GM19240 (cell line): Measurements from ENCODE around the gene DLGAP1.

ENCODE experiments used
- DNase-seq: peaks from one replicate; pipeline ENCODE4 v3.0.0; 2011; ENCODE audit warnings: low spot score; ENCODE audit not compliant: insufficient read length

The DLGAP1 gene

GRCh38 chr18:3827236-3827845 is 627.8 kb downstream of the DLGAP1 start:
- no peak for DNase-seq

- no peak for DNase-seq
Observed at GRCh38 chr18:3826021-3826420, 629.1 kb downstream of the DLGAP1 start.

GRCh38 chr18:3824101-3824500 is 631.0 kb downstream of the DLGAP1 start:
- no peak for DNase-seq

GRCh38 chr18:3823073-3823472 is 632.0 kb downstream of the DLGAP1 start:
- DNase-seq, result no peak

GRCh38 chr18:3821524-3821923 is 633.6 kb downstream of the DLGAP1 start:
- no peak for DNase-seq

- DNase-seq, result no peak
Observed at GRCh38 chr18:3819961-3820360, 635.1 kb downstream of the DLGAP1 start.

GRCh38 chr18:3816610-3817363 is 638.3 kb downstream of the DLGAP1 start:
- DNase-seq, result no peak

GRCh38 chr18:3815991-3816390 is 639.1 kb downstream of the DLGAP1 start:
- DNase-seq, result no peak

GRCh38 chr18:3814816-3815215 is 640.3 kb downstream of the DLGAP1 start:
- DNase-seq, result no peak

- no peak for DNase-seq
Observed at GRCh38 chr18:3810296-3810695, 644.8 kb downstream of the DLGAP1 start.

GRCh38 chr18:3808985-3809780 is 645.9 kb downstream of the DLGAP1 start:
- no peak for DNase-seq

GRCh38 chr18:3806656-3807055 is 648.5 kb downstream of the DLGAP1 start:
- no peak for DNase-seq

- DNase-seq, result no peak
Observed at GRCh38 chr18:3804336-3804735, 650.8 kb downstream of the DLGAP1 start.

- no peak for DNase-seq
Observed at GRCh38 chr18:3803350-3803749, 651.8 kb downstream of the DLGAP1 start.

GRCh38 chr18:3799515-3799914 is 655.6 kb downstream of the DLGAP1 start:
- no peak for DNase-seq

GRCh38 chr18:3798032-3798431 is 657.1 kb downstream of the DLGAP1 start:
- no peak for DNase-seq

GRCh38 chr18:3796434-3796833 is 658.7 kb downstream of the DLGAP1 start:
- no peak for DNase-seq

- no peak for DNase-seq
Observed at GRCh38 chr18:3794537-3795348, 660.4 kb downstream of the DLGAP1 start.

GRCh38 chr18:3793545-3793944 is 661.6 kb downstream of the DLGAP1 start:
- no peak for DNase-seq

GRCh38 chr18:3793111-3793510 is 662.0 kb downstream of the DLGAP1 start:
- DNase-seq, result no peak

- DNase-seq, result no peak
Observed at GRCh38 chr18:3792711-3793110, 662.4 kb downstream of the DLGAP1 start.
